ENCODE results near the gene SERPINA4. TPM values are rescaled to one million over a fixed set of nuclear protein-coding genes. Genes with fewer than 3 reads are reported as not detected.

SERPINA4 gene
- total and polyA plus RNA-seq, 2 of the 8 experiments (the other 6 are each of a cell fraction or from before 2014, with no cell fraction given), result not detected

- POLR2A ChIA-PET (ENCODE audit: partially characterized antibody), result no interaction called here
- CTCF ChIA-PET (ENCODE audit: partially characterized antibody), result interaction anchor here (0.9 to 7.8 kb wide), 9 partner anchors 9 to 148 kb away, joined by 3 to 56 read pairs (median 4); no protein-coding TSS in a partner anchor
- TF ChIP-seq SP1 (IDR thresholded peaks at IDR 0.05; ENCODE audit: low read depth, low read length) (no peak), CTBP2 (IDR thresholded peaks at IDR 0.05; ENCODE audit: borderline replicate concordance, insufficient read depth, insufficient read length, low read length) (no peak), RBBP5 (IDR thresholded peaks at IDR 0.05; ENCODE audit: borderline replicate concordance, low read depth, low read length) (no peak), TEAD4 (IDR thresholded peaks at IDR 0.05; ENCODE audit: low read depth, low read length) (no peak), POU5F1 (IDR thresholded peaks at IDR 0.05; ENCODE audit: low read depth, low read length) (no peak), SIRT6 (IDR thresholded peaks at IDR 0.05; ENCODE audit: low read length) (no peak), CBX8 (IDR thresholded peaks at IDR 0.05; ENCODE audit: borderline replicate concordance, low read depth, low read length) (no peak), SAP30 (IDR thresholded peaks at IDR 0.05; ENCODE audit: insufficient read depth, insufficient replicate concordance, low read length) (no peak), JUND (IDR thresholded peaks at IDR 0.05; ENCODE audit: low read length) (no peak), RAD21 (IDR thresholded peaks at IDR 0.05 in 1 of 2, conservative IDR thresholded peaks at IDR 0.05 in 1 of 2; ENCODE audit: low read depth in 2 of 2, low read length in 2 of 2) (no peak), SRF (IDR thresholded peaks at IDR 0.05; ENCODE audit: low read depth, low read length) (no peak)
- TF ChIP-seq, protein P1, sequence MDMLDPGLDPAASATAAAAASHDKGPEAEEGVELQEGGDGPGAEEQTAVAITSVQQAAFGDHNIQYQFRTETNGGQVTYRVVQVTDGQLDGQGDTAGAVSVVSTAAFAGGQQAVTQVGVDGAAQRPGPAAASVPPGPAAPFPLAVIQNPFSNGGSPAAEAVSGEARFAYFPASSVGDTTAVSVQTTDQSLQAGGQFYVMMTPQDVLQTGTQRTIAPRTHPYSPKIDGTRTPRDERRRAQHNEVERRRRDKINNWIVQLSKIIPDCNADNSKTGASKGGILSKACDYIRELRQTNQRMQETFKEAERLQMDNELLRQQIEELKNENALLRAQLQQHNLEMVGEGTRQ (IDR thresholded peaks at IDR 0.05; ENCODE audit: low read length), result no peak
Measured at GRCh38 chr14:94541234-94541975, 19.8 kb upstream of the SERPINA4 start.

More at GRCh38 chr14:94541234-94541975, 19.8 kb upstream of the SERPINA4 start:
- Histone ChIP-seq H4K5ac (ENCODE audit: insufficient read length, low read depth, low read length) (no peak overlapping the region), H3K23me2 (ENCODE audit: low read depth, low read length) (no peaks in the 10 kb centered on the region), H3K4me1 (replicated peaks in 1 of 4; ENCODE audit: control insufficient read depth in 3 of 4, insufficient read depth in 4 of 4, low read length in 3 of 4) (peaks cover 0 to 10% (median 7%) of the 10 kb centered on the region in 4 experiments; a peak in 5 of 7 replicates), H3K27me3 (replicated peaks in 1 of 4; ENCODE audit: control insufficient read depth in 3 of 4, extremely low read depth in 1 of 4, insufficient read depth in 3 of 4, low read length in 3 of 4) (no peaks in the 10 kb centered on the region), H4K20me1 (replicated peaks in 1 of 2; ENCODE audit: control insufficient read depth in 1 of 2, insufficient read depth in 2 of 2, low read length in 2 of 2) (no peaks in the 10 kb centered on the region), H3K9ac (replicated peaks in 1 of 4; ENCODE audit: extremely low read depth in 1 of 4, low read depth in 3 of 4, low read length in 3 of 4) (no peak overlapping the region), H2BK20ac (ENCODE audit: low read length) (no peak overlapping the region), H3K4ac (replicated peaks; ENCODE audit: insufficient read length, low read depth, low read length) (no peak overlapping the region), H3K79me1 (ENCODE audit: low read depth, low read length) (no peaks in the 10 kb centered on the region), H3K14ac (ENCODE audit: insufficient read length) (no peak overlapping the region), H3K9me3 (ENCODE audit: insufficient read depth in 2 of 2, low read depth in 1 of 2, low read length in 1 of 2) (no peaks in the 10 kb centered on the region), H3K79me2 (ENCODE audit: control insufficient read depth in 1 of 2, insufficient read depth in 2 of 2, low read length in 2 of 2) (no peaks in the 10 kb centered on the region), H2BK5ac (ENCODE audit: low read depth, low read length) (no peak overlapping the region), H3K23ac (ENCODE audit: insufficient read length) (no peak overlapping the region), H3K56ac (replicated peaks; ENCODE audit: insufficient read length, low read depth, low read length) (no peak overlapping the region), H4K91ac (replicated peaks; ENCODE audit: insufficient read length, low read length) (no peak overlapping the region), H3K18ac (ENCODE audit: extremely low read depth, low read length) (no peak overlapping the region), H2BK120ac (replicated peaks; ENCODE audit: low read depth, low read length) (no peak overlapping the region), H3K4me2 (ENCODE audit: insufficient read depth in 1 of 2, low read depth in 2 of 2, low read length in 2 of 2) (no peak overlapping the region), H3K36me3 (ENCODE audit: control insufficient read depth in 2 of 4, insufficient read depth in 4 of 4, low read length in 3 of 4) (no peaks in the 10 kb centered on the region), H2BK15ac (ENCODE audit: low read length) (no peak overlapping the region), H3K27ac (ENCODE audit: low read depth, low read length) (no peak overlapping the region), H2BK12ac (ENCODE audit: low read depth, low read length) (no peak overlapping the region), H2AFZ (ENCODE audit: low read length) (no peak overlapping the region), H2AK5ac (ENCODE audit: low read depth, low read length) (no peak overlapping the region), H4K8ac (ENCODE audit: extremely low read depth, insufficient read depth, low read length) (no peak overlapping the region), H3K4me3 (ENCODE audit: extremely low read depth in 1 of 4, insufficient read depth in 2 of 4, low read depth in 3 of 4, low read length in 4 of 4) (no peak overlapping the region)
- FAIRE-seq, result no peak
- DNase-seq (ENCODE audit: low read depth in 1 of 2, low spot score in 2 of 2), result no peak
- 82% methylated on average over 9 of the region's 9 CpGs; no CpG with 5 or more reads in 1 of the 2 experiments for WGBS, 2 experiments (ENCODE audit: extremely low coverage in 1 of 2, insufficient coverage in 1 of 2, insufficient read length in 1 of 2, insufficient replicate concordance in 2 of 2, low coverage in 1 of 2, low lambda C conversion rate in 2 of 2, missing lambda C conversion rate in 1 of 2)

Measured in H1 (cell line).